ENCODE results near the gene PLCL2. TPM values are rescaled to one million over a fixed set of nuclear protein-coding genes. Genes with fewer than 3 reads are reported as not detected.

The PLCL2 gene
- 1 to 10 TPM; 1.4 to 4.5 (median 3.9) TPM for total RNA-seq

DNA sequence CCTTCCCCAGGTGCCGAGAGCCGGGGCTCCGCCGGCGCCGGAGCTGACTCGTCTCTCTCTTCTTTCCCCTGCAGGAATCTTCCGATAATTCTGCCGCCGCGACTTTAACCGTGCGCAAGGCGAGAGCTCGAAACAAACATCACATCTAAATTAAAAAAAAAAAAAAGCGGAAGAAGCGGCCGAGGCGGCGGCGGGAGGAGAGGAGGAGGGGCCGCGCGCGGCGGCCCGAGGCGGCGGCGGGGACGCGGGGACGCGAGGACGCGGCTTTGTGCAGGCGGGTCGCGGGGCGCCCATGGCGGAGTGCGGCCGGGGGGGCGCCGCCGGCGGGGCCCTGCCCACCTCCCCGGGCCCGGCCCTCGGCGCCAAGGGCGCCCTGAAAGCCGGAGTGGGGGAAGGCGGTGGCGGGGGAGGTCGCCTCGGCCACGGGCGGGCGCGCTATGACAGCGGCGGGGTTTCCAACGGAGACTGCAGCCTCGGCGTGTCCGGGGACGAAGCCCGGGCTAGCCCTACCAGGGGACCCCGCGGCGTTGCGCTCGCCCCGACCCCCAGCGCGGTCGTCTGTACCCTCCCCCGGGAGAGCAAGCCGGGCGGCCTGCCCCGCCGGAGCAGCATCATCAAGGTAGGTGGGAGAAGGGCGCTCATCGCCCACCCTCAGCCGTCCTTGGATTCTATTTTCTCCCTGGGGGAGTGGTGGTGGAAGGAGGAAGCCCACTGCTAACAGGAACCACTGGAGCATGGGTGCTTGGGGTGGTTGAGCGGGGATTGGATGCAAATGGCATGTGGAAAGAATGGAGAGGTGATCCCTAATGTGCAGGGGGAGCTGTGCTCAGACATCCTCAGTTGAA lies at the start of gene PLCL2:
Gene PLCL2 (plus strand): TSS at position 208 of the 845 bp plus-strand sequence. CDS start 85 bp downstream, at position 293.
- 1 to 2% methylated on average over 37 to 55 of the region's 87 CpGs for WGBS, 2 donors

GRCh38 chr3:16836505-16837237 lies 48.1 kb upstream of the PLCL2 start:
- no peak for DNase-seq (ENCODE audit: low spot score in 2 of 2)
- H3K4me3 ChIP-seq (ENCODE audit: low read depth, poor library complexity, severe bottlenecking): no peak overlapping the region
- TF ChIP-seq CTCF (IDR thresholded peaks at IDR 0.05): no peak
- TF ChIP-seq POLR2A (IDR thresholded peaks at IDR 0.05): no peak
- WGBS, 2 donors: 58 to 75% methylated on average over 4 of the region's 4 CpGs
- intact Hi-C loops (cut with DNase I; ENCODE audit: low total_unique reads): no loop called here

More for the DNA sequence above, at the start of gene PLCL2:
- DNase-seq (ENCODE audit: low spot score in 2 of 2): peak in 1 of 2 donors; percentile 87
- intact Hi-C loops (cut with DNase I; ENCODE audit: low total_unique reads): no loop called here
- H3K4me3 ChIP-seq (ENCODE audit: low read depth, poor library complexity, severe bottlenecking): peak within 1 kb of the TSS; percentile 69
- TF ChIP-seq POLR2A (IDR thresholded peaks at IDR 0.05): no peak
- no peak for TF ChIP-seq CTCF (IDR thresholded peaks at IDR 0.05)

DNA sequence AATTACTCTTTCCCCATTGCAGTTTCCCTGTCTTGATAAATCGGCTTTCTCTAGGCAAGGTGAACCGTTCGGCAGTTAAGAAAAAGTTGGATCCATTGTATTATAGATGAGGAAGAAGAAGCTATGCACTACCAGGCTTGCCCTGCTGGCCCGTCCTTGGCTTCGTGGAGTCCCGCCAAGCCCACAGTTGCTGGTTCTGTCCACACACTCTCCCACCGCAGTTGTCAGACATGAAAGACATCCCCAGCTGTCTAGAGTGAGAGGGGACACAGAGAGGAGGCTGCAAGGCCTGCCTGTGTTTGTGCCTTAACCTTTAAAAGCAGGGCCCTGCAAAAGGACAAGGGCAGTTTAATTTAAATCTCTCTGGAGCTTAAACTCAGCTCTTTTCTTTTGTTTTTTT lies 47.2 kb upstream of the PLCL2 start:
- TF ChIP-seq POLR2A (IDR thresholded peaks at IDR 0.05): no peak
- intact Hi-C loops (cut with DNase I; ENCODE audit: low total_unique reads): no loop called here
- whole genome bisulfite sequencing, 2 donors: 77 to 89% methylated on average over 7 of the region's 7 CpGs
- no peak overlapping the region for H3K4me3 ChIP-seq (ENCODE audit: low read depth, poor library complexity, severe bottlenecking)
- DNase-seq (ENCODE audit: low spot score in 2 of 2): no peak

- no peak for TF ChIP-seq CTCF (IDR thresholded peaks at IDR 0.05)
- no peak for TF ChIP-seq POLR2A (IDR thresholded peaks at IDR 0.05)
- no peak overlapping the region for H3K4me3 ChIP-seq (ENCODE audit: low read depth, poor library complexity, severe bottlenecking)
- no peak for DNase-seq (ENCODE audit: low spot score in 2 of 2)
- WGBS, 2 donors: 42 to 75% methylated on average over 1 of the region's 1 CpG
- intact Hi-C loops (cut with DNase I; ENCODE audit: low total_unique reads): no loop called here
These were observed 46.2 kb upstream of the PLCL2 start for GRCh38 chr3:16838561-16838960.

- TF ChIP-seq POLR2A (IDR thresholded peaks at IDR 0.05) (no peak), CTCF (IDR thresholded peaks at IDR 0.05) (no peak)
- no peak overlapping the region for H3K4me3 ChIP-seq (ENCODE audit: low read depth, poor library complexity, severe bottlenecking)
- no peak for DNase-seq (ENCODE audit: low spot score in 2 of 2)
- WGBS, 2 donors: 79 to 88% methylated on average over 10 of the region's 10 CpGs
- intact Hi-C loops (cut with DNase I; ENCODE audit: low total_unique reads): no loop called here
These were observed 45.3 kb upstream of the PLCL2 start for GRCh38 chr3:16839271-16840100.

DNA sequence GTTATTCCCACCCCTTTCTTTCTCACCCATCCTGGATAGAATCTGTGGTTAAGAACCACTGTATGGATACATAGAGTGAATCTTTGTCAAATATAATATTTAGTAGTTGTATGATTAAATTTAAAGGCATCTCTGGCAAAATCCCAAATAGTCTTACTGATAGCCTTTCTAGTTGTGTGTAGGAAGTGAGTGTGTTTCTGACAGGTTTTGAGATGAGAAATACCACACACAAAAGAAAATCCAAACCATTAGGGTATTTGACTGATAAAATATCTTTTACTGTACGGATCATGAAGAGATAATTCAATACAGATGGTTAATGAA lies 44.7 kb upstream of the PLCL2 start:
- 64 to 78% methylated on average over 1 of the region's 1 CpG for WGBS, 2 donors
- no peak overlapping the region for H3K4me3 ChIP-seq (ENCODE audit: low read depth, poor library complexity, severe bottlenecking)
- TF ChIP-seq POLR2A (IDR thresholded peaks at IDR 0.05) (no peak), CTCF (IDR thresholded peaks at IDR 0.05) (no peak)
- DNase-seq (ENCODE audit: low spot score in 2 of 2): no peak
- intact Hi-C loops (cut with DNase I; ENCODE audit: low total_unique reads): no loop called here
